Stimulated activated CD4-positive, alpha-beta T cell treated with anti-CD3 and anti-CD28 coated beads, TNF-alpha, amount 100 ng/mL, for 24 hours (primary cell): ENCODE data around the gene ANKRD35.
A peak's percentile ranks its signal among the peaks of the same experiment; 100 is the strongest.
"Not testable (repeated sequence)": the region's sequence is repeated elsewhere in the genome, so short reads cannot be mapped to it uniquely, and the experiment has no call there.

Source experiments
- DNase-seq, 3 experiments: peaks; one replicate each; pipeline ENCODE4 v3.0.0-alpha.2; 2020; ENCODE audit warnings: low read depth in 3 of 3

ANKRD35 gene

GRCh38 chr1:145885738-145886287 is at the start of gene ANKRD35:
ANKRD35 (minus strand) TSS chr1:145885866; CDS start chr1:145885758, 108 bp downstream.
- DNase-seq = peak; percentile 79 to 90 (median 80)

GRCh38 chr1:145932522-145933009 is 46.9 kb upstream of the ANKRD35 start:
- not testable (repeated sequence) for DNase-seq

GRCh38 chr1:145927916-145928643 is 42.4 kb upstream of the ANKRD35 start:
- DNase-seq = no peak

- peak; percentile 83 to 92 (median 91) for DNase-seq
These were observed 41.6 kb upstream of the ANKRD35 start, which contains the start of gene RBM8A for GRCh38 chr1:145927063-145927886. RBM8A (minus strand) TSS chr1:145927484; CDS start chr1:145927426, 58 bp downstream.

- DNase-seq = peak in 2 of 3 experiments; percentile 52 to 57
These were observed 41.0 kb upstream of the ANKRD35 start for GRCh38 chr1:145926686-145927062.

- DNase-seq = no peak
These were observed 36.6 kb upstream of the ANKRD35 start for GRCh38 chr1:145922266-145922665.

GRCh38 chr1:145920297-145920696 is 34.6 kb upstream of the ANKRD35 start:
- DNase-seq = not testable (repeated sequence)

- DNase-seq = no peak
These were observed 33.6 kb upstream of the ANKRD35 start for GRCh38 chr1:145918992-145919939.

- DNase-seq = peak; percentile 84 to 93 (median 84)
These were observed 32.7 kb upstream of the ANKRD35 start, which contains the start of gene PEX11B for GRCh38 chr1:145918144-145918991. PEX11B (minus strand) TSS chr1:145918717; CDS start chr1:145918688, 29 bp downstream.

- DNase-seq = no peak
These were observed 31.9 kb upstream of the ANKRD35 start for GRCh38 chr1:145917595-145917994.

GRCh38 chr1:145916745-145917144 is 31.1 kb upstream of the ANKRD35 start:
- no peak for DNase-seq

- no peak for DNase-seq
These were observed 26.5 kb upstream of the ANKRD35 start for GRCh38 chr1:145912128-145912641.

- DNase-seq = no peak
These were observed 23.0 kb upstream of the ANKRD35 start for GRCh38 chr1:145908653-145909052.

GRCh38 chr1:145906954-145907753 is 21.5 kb upstream of the ANKRD35 start:
- DNase-seq = no peak

- DNase-seq = no peak
These were observed 15.8 kb upstream of the ANKRD35 start for GRCh38 chr1:145901312-145902021.

- no peak for DNase-seq
These were observed 13.1 kb upstream of the ANKRD35 start for GRCh38 chr1:145898756-145899155.

- DNase-seq = no peak
These were observed 12.3 kb upstream of the ANKRD35 start for GRCh38 chr1:145897969-145898368.

GRCh38 chr1:145895471-145895870 is 9.8 kb upstream of the ANKRD35 start:
- no peak for DNase-seq
